Mesendoderm (in vitro differentiated cells): Measurements from ENCODE around the gene WDFY2.

Source experiments
- DNase-seq: peaks from one replicate; pipeline ENCODE4 v3.0.0; 2013
- H2AK5ac ChIP-seq: 2 replicates; pipeline ENCODE4 v1.6.1; 2013; ENCODE audit warnings: low read length, inconsistent platforms
- H2BK120ac ChIP-seq: 2 replicates; pipeline ENCODE4 v1.6.1; 2013; ENCODE audit warnings: low read depth, mild to moderate bottlenecking, low read length, moderate library complexity, mixed read lengths
- H2BK15ac ChIP-seq: replicated peaks from 2 replicates; pipeline ENCODE4 v1.6.1; 2013; ENCODE audit warnings: low read depth, mild to moderate bottlenecking, moderate library complexity
- H2BK5ac ChIP-seq: 2 replicates; pipeline ENCODE4 v1.6.1; 2013; ENCODE audit warnings: low read length, inconsistent platforms
- H3K18ac ChIP-seq: 2 replicates; pipeline ENCODE4 v1.6.1; 2013; ENCODE audit warnings: mild to moderate bottlenecking, low read length, mixed read lengths
- H3K23ac ChIP-seq: one replicate; pipeline ENCODE4 v1.6.1; 2013; ENCODE audit warnings: low read length
- H3K27ac ChIP-seq: 2 replicates; pipeline ENCODE4 v1.5.1; 2013; ENCODE audit warnings: low read depth, mild to moderate bottlenecking, inconsistent platforms, low read length, moderate library complexity
- H3K27me3 ChIP-seq: 2 replicates; pipeline ENCODE4 v1.6.1; 2013; ENCODE audit warnings: low read length, control low read depth, mild to moderate bottlenecking, inconsistent platforms; ENCODE audit not compliant: insufficient read depth, poor library complexity
- H3K36me3 ChIP-seq: 2 replicates; pipeline ENCODE4 v1.6.1; 2013; ENCODE audit warnings: low read length, inconsistent platforms; ENCODE audit not compliant: control insufficient read depth, insufficient read depth
- H3K4ac ChIP-seq: one replicate; pipeline ENCODE4 v1.6.1; 2013; ENCODE audit warnings: low read depth, mild to moderate bottlenecking, low read length, moderate library complexity
- H3K4me1 ChIP-seq: 2 replicates; pipeline ENCODE4 v1.6.1; 2013; ENCODE audit warnings: low read depth, low read length, inconsistent platforms; ENCODE audit not compliant: control insufficient read depth
- H3K4me2 ChIP-seq: 2 replicates; pipeline ENCODE4 v1.6.1; 2013; ENCODE audit warnings: low read length
- H3K4me3 ChIP-seq: 2 replicates; pipeline ENCODE4 v1.5.1; 2013; ENCODE audit warnings: mild to moderate bottlenecking, low read length
- H3K56ac ChIP-seq: one replicate; pipeline ENCODE4 v1.6.1; 2013; ENCODE audit warnings: low read length
- H3K79me1 ChIP-seq: 2 replicates; pipeline ENCODE4 v1.6.1; 2013; ENCODE audit warnings: low read length, inconsistent platforms
- H3K79me2 ChIP-seq: 2 replicates; pipeline ENCODE4 v1.6.1; 2013; ENCODE audit warnings: mild to moderate bottlenecking, low read length; ENCODE audit not compliant: control insufficient read depth, insufficient read depth
- H3K9ac ChIP-seq: 2 replicates; pipeline ENCODE4 v1.6.1; 2013; ENCODE audit warnings: low read length, inconsistent platforms
- H4K5ac ChIP-seq: one replicate; pipeline ENCODE4 v1.6.1; 2013; ENCODE audit warnings: low read length
- H4K8ac ChIP-seq: one replicate; pipeline ENCODE4 v1.6.1; 2013; ENCODE audit warnings: low read depth, mild to moderate bottlenecking, control low read depth, low read length, moderate library complexity
- whole genome bisulfite sequencing: extraction: QIAGEN DNeasy Blood & Tissue Kit; methylation state at CpG from one replicate; pipeline ENCODE4 v1.1.7; 2013; ENCODE audit warnings: low lambda C conversion rate, missing lambda C conversion rate; ENCODE audit not compliant: insufficient coverage; ENCODE audit errors: extremely low coverage; 5-methylcytosine and 5-hydroxymethylcytosine counted together

WDFY2 gene

GRCh38 chr13:51697181-51697580 lies 112.9 kb downstream of the WDFY2 start:
- WGBS, result no CpG with 5 or more reads among the region's 4 CpGs
- H3K4me2 ChIP-seq, result no peak overlapping the region

GRCh38 chr13:51697855-51698254 lies 113.6 kb downstream of the WDFY2 start:
- Histone ChIP-seq H3K36me3 (no peaks in the 10 kb centered on the region), H4K8ac (no peak overlapping the region), H3K4me1 (no peaks in the 10 kb centered on the region), H2AK5ac (no peak overlapping the region), H3K4me3 (no peak overlapping the region), H3K23ac (no peak overlapping the region), H2BK120ac (no peak overlapping the region), H3K9ac (no peak overlapping the region), H2BK5ac (no peak overlapping the region), H3K79me1 (no peaks in the 10 kb centered on the region), H3K27me3 (no peaks in the 10 kb centered on the region), H4K5ac (no peak overlapping the region), H3K79me2 (no peaks in the 10 kb centered on the region), H3K56ac (no peak overlapping the region), H3K27ac (no peak overlapping the region), H2BK15ac (no peak overlapping the region), H3K4me2 (no peak overlapping the region), H3K4ac (no peak overlapping the region), H3K18ac (no peak overlapping the region)
- DNase-seq, result no peak
- WGBS, result no CpG with 5 or more reads among the region's 2 CpGs

More at GRCh38 chr13:51697181-51697580, 112.9 kb downstream of the WDFY2 start:
- no peak overlapping the region for H2AK5ac ChIP-seq
- H2BK5ac ChIP-seq, result no peak overlapping the region
- no peak overlapping the region for H4K5ac ChIP-seq
- H3K4me1 ChIP-seq, result no peaks in the 10 kb centered on the region
- H3K79me2 ChIP-seq, result no peaks in the 10 kb centered on the region
- no peak overlapping the region for H2BK15ac ChIP-seq
- H3K56ac ChIP-seq, result no peak overlapping the region
- no peak overlapping the region for H3K27ac ChIP-seq
- H3K18ac ChIP-seq, result no peak overlapping the region
- no peak overlapping the region for H3K9ac ChIP-seq
- H3K4ac ChIP-seq, result no peak overlapping the region
- no peaks in the 10 kb centered on the region for H3K36me3 ChIP-seq
- no peaks in the 10 kb centered on the region for H3K27me3 ChIP-seq
- no peak overlapping the region for H3K4me3 ChIP-seq
- no peak overlapping the region for H3K23ac ChIP-seq
- no peak overlapping the region for H2BK120ac ChIP-seq
- no peak overlapping the region for H4K8ac ChIP-seq
- H3K79me1 ChIP-seq, result no peaks in the 10 kb centered on the region
- no peak for DNase-seq

DNA sequence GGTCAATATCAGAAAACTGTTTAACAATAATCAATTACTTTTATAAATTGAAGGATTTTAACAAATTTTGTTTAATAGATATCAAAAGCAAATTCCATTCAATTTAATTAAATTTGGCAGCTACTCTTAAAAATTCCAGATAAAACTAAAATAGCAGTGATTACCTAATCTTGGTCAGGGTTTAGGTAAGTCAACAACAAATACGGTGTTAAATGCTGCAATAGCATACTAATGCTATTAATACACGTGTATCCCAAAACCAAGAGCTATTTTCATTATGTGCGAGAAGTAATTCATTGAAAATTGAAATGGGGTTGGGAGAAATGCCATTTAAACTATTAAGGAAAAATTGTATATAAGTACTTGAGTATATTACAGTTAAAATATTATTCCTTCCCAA lies 114.1 kb downstream of the WDFY2 start:
- Histone ChIP-seq H2BK120ac (no peak overlapping the region), H3K4ac (no peak overlapping the region), H3K79me2 (no peaks in the 10 kb centered on the region), H2BK5ac (no peak overlapping the region), H3K4me3 (no peak overlapping the region), H4K5ac (no peak overlapping the region), H3K23ac (no peak overlapping the region), H3K9ac (no peak overlapping the region), H3K4me1 (no peaks in the 10 kb centered on the region), H3K18ac (no peak overlapping the region), H2BK15ac (no peak overlapping the region), H3K56ac (no peak overlapping the region), H3K79me1 (no peaks in the 10 kb centered on the region), H3K27me3 (no peaks in the 10 kb centered on the region), H3K27ac (no peak overlapping the region), H3K4me2 (no peak overlapping the region), H4K8ac (no peak overlapping the region), H3K36me3 (no peaks in the 10 kb centered on the region), H2AK5ac (no peak overlapping the region)
- no peak for DNase-seq
- WGBS, result no CpG with 5 or more reads among the region's 3 CpGs

DNA sequence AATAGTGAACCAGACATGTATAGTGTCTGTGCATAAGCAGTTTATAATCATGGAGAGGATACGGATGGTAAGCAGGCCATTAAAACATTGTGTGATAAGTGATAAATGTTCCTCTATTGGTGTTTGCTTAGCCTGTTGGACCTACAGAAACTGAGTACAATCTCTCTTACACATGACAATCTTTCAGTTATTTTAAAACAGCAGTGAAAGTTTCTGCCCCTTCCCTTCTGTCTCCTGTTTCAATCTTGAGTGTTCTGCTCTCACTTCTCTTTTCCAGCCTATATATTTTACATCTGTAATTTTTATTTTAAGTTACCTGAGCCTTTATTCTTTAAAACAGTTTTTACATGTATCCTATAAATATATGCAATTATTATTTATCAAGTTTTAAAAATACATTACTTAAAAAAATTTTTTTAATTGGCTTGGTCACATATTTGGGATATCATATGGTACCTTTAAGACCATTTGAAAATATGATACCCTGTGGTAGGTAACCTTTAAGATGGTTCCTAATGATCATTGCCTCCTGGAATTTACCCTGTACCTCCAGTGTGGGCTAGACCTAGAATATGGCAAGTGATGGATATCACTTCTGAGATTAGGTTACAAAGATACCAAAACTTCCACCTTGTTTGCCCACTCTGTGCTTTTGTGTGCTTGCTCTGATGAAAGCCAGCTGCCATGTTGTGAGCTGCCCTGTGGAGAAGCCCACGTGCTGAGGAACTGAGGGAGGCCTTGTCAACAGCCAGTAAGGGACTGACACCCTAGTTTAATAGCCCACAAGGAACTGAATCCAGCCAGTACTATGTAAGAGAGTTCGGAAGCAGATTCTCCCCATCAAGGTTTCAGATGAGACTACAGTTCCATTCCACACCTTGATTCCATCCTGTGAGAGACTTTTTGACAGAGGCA lies 120.4 kb downstream of the WDFY2 start:
- Histone ChIP-seq H4K8ac (no peak overlapping the region), H2BK15ac (no peak overlapping the region), H3K27ac (no peak overlapping the region), H3K18ac (no peak overlapping the region), H2BK5ac (no peak overlapping the region), H3K4me1 (no peaks in the 10 kb centered on the region), H3K36me3 (no peaks in the 10 kb centered on the region), H3K79me1 (no peaks in the 10 kb centered on the region), H3K23ac (no peak overlapping the region), H3K4ac (no peak overlapping the region), H2BK120ac (no peak overlapping the region), H3K79me2 (no peaks in the 10 kb centered on the region), H3K27me3 (no peaks in the 10 kb centered on the region), H3K4me3 (no peak overlapping the region), H4K5ac (no peak overlapping the region), H2AK5ac (no peak overlapping the region), H3K4me2 (no peak overlapping the region), H3K56ac (no peak overlapping the region), H3K9ac (no peak overlapping the region)
- WGBS, result no CpG with 5 or more reads among the region's 3 CpGs
- no peak for DNase-seq

- Histone ChIP-seq H3K23ac (no peak overlapping the region), H4K5ac (no peak overlapping the region), H3K36me3 (no peaks in the 10 kb centered on the region), H3K9ac (no peak overlapping the region), H3K79me2 (no peaks in the 10 kb centered on the region), H3K27ac (no peak overlapping the region), H3K18ac (no peak overlapping the region), H2BK5ac (no peak overlapping the region), H3K4ac (no peak overlapping the region), H3K79me1 (no peaks in the 10 kb centered on the region), H3K4me3 (no peak overlapping the region), H3K4me1 (no peaks in the 10 kb centered on the region), H3K27me3 (no peaks in the 10 kb centered on the region), H4K8ac (no peak overlapping the region), H2AK5ac (no peak overlapping the region), H2BK120ac (no peak overlapping the region), H2BK15ac (no peak overlapping the region), H3K4me2 (no peak overlapping the region), H3K56ac (no peak overlapping the region)
- no peak for DNase-seq
Observed at GRCh38 chr13:51707461-51707860, 123.2 kb downstream of the WDFY2 start.

- Histone ChIP-seq H2AK5ac (no peak overlapping the region), H3K56ac (no peak overlapping the region), H3K4me2 (no peak overlapping the region), H2BK5ac (no peak overlapping the region), H3K9ac (no peak overlapping the region), H3K4me3 (no peak overlapping the region), H4K5ac (no peak overlapping the region), H3K27me3 (no peaks in the 10 kb centered on the region), H2BK15ac (no peak overlapping the region), H4K8ac (no peak overlapping the region), H3K4ac (no peak overlapping the region), H3K27ac (no peak overlapping the region), H3K79me2 (no peaks in the 10 kb centered on the region), H3K79me1 (no peaks in the 10 kb centered on the region), H3K36me3 (no peaks in the 10 kb centered on the region), H3K18ac (no peak overlapping the region), H3K23ac (no peak overlapping the region), H3K4me1 (no peaks in the 10 kb centered on the region), H2BK120ac (no peak overlapping the region)
- DNase-seq, result no peak
- WGBS, result no CpG with 5 or more reads among the region's 1 CpG
Observed at GRCh38 chr13:51713807-51714206, 129.5 kb downstream of the WDFY2 start.
